ENCODE results near the gene MB21D2.
"Not testable (repeated sequence)": the region's sequence is repeated elsewhere in the genome, so short reads cannot be mapped to it uniquely, and the experiment has no call there.

The MB21D2 gene

GRCh38 chr3:192858849-192859585, 58.6 kb downstream of the MB21D2 start:
- DNase-seq (ENCODE audit: low read depth): no peak

- DNase-seq (ENCODE audit: low read depth): no peak
Measured at GRCh38 chr3:192857260-192857661, 60.4 kb downstream of the MB21D2 start.

- no peak for DNase-seq (ENCODE audit: low read depth)
Measured at GRCh38 chr3:192855434-192855833, 62.2 kb downstream of the MB21D2 start.

- no peak for DNase-seq (ENCODE audit: low read depth)
Measured at GRCh38 chr3:192851821-192852372, 65.8 kb downstream of the MB21D2 start.

GRCh38 chr3:192850451-192850981, 67.1 kb downstream of the MB21D2 start:
- no peak for DNase-seq (ENCODE audit: low read depth)

- DNase-seq (ENCODE audit: low read depth): not testable (repeated sequence)
Measured at GRCh38 chr3:192849821-192850220, 67.8 kb downstream of the MB21D2 start.

- DNase-seq (ENCODE audit: low read depth): no peak
Measured at GRCh38 chr3:192848371-192849233, 69.1 kb downstream of the MB21D2 start.

GRCh38 chr3:192847941-192848340, 69.7 kb downstream of the MB21D2 start:
- no peak for DNase-seq (ENCODE audit: low read depth)

- no peak for DNase-seq (ENCODE audit: low read depth)
Measured at GRCh38 chr3:192845526-192845855, 72.2 kb downstream of the MB21D2 start.

- DNase-seq (ENCODE audit: low read depth): no peak
Measured at GRCh38 chr3:192844836-192845525, 72.7 kb downstream of the MB21D2 start.

- DNase-seq (ENCODE audit: low read depth): no peak
Measured at GRCh38 chr3:192844486-192844765, 73.2 kb downstream of the MB21D2 start.

GRCh38 chr3:192843723-192844485, 73.8 kb downstream of the MB21D2 start:
- DNase-seq (ENCODE audit: low read depth): no peak

- DNase-seq (ENCODE audit: low read depth): no peak
Measured at GRCh38 chr3:192843119-192843518, 74.5 kb downstream of the MB21D2 start.

GRCh38 chr3:192842711-192843110, 74.9 kb downstream of the MB21D2 start:
- DNase-seq (ENCODE audit: low read depth): no peak

GRCh38 chr3:192842138-192842537, 75.5 kb downstream of the MB21D2 start:
- DNase-seq (ENCODE audit: low read depth): no peak

GRCh38 chr3:192841428-192841827, 76.2 kb downstream of the MB21D2 start:
- DNase-seq (ENCODE audit: low read depth): no peak

- no peak for DNase-seq (ENCODE audit: low read depth)
Measured at GRCh38 chr3:192840143-192840836, 77.4 kb downstream of the MB21D2 start.

GRCh38 chr3:192835818-192836815, 81.5 kb downstream of the MB21D2 start:
- no peak for DNase-seq (ENCODE audit: low read depth)

- DNase-seq (ENCODE audit: low read depth): no peak
Measured at GRCh38 chr3:192834428-192834827, 83.2 kb downstream of the MB21D2 start.
